ENCODE results near the gene NLGN1.

GRCh38 chr3:174247687-174248152, 850.2 kb downstream of the NLGN1 start:
- TF ChIP-seq, protein P1, sequence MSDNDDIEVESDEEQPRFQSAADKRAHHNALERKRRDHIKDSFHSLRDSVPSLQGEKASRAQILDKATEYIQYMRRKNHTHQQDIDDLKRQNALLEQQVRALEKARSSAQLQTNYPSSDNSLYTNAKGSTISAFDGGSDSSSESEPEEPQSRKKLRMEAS (IDR thresholded peaks at IDR 0.05) = no peak
- TF ChIP-seq, protein P2, sequence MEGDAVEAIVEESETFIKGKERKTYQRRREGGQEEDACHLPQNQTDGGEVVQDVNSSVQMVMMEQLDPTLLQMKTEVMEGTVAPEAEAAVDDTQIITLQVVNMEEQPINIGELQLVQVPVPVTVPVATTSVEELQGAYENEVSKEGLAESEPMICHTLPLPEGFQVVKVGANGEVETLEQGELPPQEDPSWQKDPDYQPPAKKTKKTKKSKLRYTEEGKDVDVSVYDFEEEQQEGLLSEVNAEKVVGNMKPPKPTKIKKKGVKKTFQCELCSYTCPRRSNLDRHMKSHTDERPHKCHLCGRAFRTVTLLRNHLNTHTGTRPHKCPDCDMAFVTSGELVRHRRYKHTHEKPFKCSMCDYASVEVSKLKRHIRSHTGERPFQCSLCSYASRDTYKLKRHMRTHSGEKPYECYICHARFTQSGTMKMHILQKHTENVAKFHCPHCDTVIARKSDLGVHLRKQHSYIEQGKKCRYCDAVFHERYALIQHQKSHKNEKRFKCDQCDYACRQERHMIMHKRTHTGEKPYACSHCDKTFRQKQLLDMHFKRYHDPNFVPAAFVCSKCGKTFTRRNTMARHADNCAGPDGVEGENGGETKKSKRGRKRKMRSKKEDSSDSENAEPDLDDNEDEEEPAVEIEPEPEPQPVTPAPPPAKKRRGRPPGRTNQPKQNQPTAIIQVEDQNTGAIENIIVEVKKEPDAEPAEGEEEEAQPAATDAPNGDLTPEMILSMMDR (IDR thresholded peaks at IDR 0.05 in 2 of 3, conservative IDR thresholded peaks at IDR 0.05 in 1 of 3; ENCODE audit: borderline replicate concordance in 1 of 3, insufficient read depth in 1 of 3, low read depth in 2 of 3, low read length in 2 of 3) = no peak
